Bronchial epithelial cell (primary cell): Measurements from ENCODE around the gene CYB5R2. TPM values are rescaled to one million over a fixed set of nuclear protein-coding genes. Genes with fewer than 3 reads are reported as not detected.

Source experiments
- DNase-seq: peaks from one replicate; pipeline ENCODE4 v3.0.0-alpha.2; 2010; ENCODE audit warnings: low read depth
- FAIRE-seq: peaks from 2 replicates; lab custom pipeline; 2011; peaks lifted over from hg19 to GRCh38; lab: Jason Lieb, UNC
- H3K27me3 ChIP-seq: 2 replicates; pipeline ENCODE4 v1.5.1; 2011; ENCODE audit warnings: low read length; ENCODE audit not compliant: control insufficient read depth, insufficient read depth
- H3K36me3 ChIP-seq: 2 replicates; pipeline ENCODE4 v1.5.1; 2011; ENCODE audit warnings: low read length; ENCODE audit not compliant: control insufficient read depth, insufficient read depth
- H3K4me3 ChIP-seq: 2 replicates; pipeline ENCODE4 v1.5.1; 2011; ENCODE audit warnings: mild to moderate bottlenecking, low read depth, low read length, control low read depth
- total RNA-seq: library from RNA; depleted of rRNA; stranded (reverse); fragments of >200 nt; gene quantifications from 2 replicates; pipeline ENCODE4 v1.2.1, GENCODE V29; 2014
- TF ChIP-seq, protein P1 (sequence below): IDR thresholded peaks from 2 replicates; pipeline ENCODE4 v1.5.1; 2011; ENCODE audit warnings: mild to moderate bottlenecking, moderate library complexity, low read length, control low read depth, inconsistent platforms; ENCODE audit not compliant: insufficient read depth, severe bottlenecking

CYB5R2 gene
- total RNA-seq, 1 donor from 2014 or later: 12.1 TPM

GRCh38 chr11:7621554-7621953 is 51.7 kb downstream of the CYB5R2 start:
- H3K36me3 ChIP-seq: no peaks in the 10 kb centered on the region
- TF ChIP-seq, protein P1, sequence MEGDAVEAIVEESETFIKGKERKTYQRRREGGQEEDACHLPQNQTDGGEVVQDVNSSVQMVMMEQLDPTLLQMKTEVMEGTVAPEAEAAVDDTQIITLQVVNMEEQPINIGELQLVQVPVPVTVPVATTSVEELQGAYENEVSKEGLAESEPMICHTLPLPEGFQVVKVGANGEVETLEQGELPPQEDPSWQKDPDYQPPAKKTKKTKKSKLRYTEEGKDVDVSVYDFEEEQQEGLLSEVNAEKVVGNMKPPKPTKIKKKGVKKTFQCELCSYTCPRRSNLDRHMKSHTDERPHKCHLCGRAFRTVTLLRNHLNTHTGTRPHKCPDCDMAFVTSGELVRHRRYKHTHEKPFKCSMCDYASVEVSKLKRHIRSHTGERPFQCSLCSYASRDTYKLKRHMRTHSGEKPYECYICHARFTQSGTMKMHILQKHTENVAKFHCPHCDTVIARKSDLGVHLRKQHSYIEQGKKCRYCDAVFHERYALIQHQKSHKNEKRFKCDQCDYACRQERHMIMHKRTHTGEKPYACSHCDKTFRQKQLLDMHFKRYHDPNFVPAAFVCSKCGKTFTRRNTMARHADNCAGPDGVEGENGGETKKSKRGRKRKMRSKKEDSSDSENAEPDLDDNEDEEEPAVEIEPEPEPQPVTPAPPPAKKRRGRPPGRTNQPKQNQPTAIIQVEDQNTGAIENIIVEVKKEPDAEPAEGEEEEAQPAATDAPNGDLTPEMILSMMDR: no peak
- FAIRE-seq (no peak), DNase-seq (no peak)
- no peak overlapping the region for H3K4me3 ChIP-seq
- no peaks in the 10 kb centered on the region for H3K27me3 ChIP-seq

DNA sequence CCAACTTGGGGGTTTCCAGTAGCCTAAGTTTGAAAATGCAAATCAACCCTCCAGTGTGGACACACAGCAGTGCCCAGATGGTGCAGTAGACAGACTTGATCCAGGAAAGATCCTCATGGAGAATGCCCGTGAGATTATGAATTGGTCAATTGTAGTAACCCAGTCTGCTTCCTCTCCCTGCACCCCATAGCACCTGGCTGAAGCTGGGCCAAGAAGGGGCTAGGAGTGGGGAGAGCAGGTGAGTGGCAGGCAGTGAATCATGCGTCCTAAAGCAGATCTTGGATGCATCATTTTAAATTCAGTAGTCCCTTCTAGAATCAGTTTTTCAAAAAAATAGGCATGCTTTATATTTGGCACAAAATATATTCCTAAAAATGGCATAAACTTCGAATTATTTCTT is 52.2 kb downstream of the CYB5R2 start:
- DNase-seq: no peak
- no peaks in the 10 kb centered on the region for H3K36me3 ChIP-seq

DNA sequence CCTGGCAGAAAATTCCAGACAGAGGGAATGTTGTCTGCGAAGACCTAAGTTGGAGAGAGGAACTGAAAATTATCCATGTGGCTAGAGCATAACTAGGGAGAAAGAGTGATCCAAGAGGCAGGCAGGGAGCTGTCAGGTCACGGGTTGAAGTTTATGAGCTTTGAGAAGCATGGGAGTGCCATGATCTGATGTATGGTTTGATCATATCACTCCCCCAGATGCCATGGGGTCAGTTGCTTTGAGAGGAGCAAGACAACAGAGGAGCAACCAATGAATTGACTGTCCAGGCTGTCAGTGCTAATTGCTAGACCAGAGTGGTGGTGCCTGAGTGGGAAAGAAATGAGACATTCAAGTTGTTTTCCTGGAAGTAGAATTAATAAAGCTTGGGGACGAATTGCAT is 54.0 kb downstream of the CYB5R2 start:
- Histone ChIP-seq H3K36me3 (no peaks in the 10 kb centered on the region), H3K4me3 (no peak overlapping the region), H3K27me3 (no peaks in the 10 kb centered on the region)
- TF ChIP-seq, protein P1: no peak
- FAIRE-seq (peak; percentile 18), DNase-seq (no peak)

More for the DNA sequence above, 52.2 kb downstream of the CYB5R2 start:
- H3K4me3 ChIP-seq: no peak overlapping the region
- FAIRE-seq: no peak
- H3K27me3 ChIP-seq: no peaks in the 10 kb centered on the region
- TF ChIP-seq, protein P1: no peak

GRCh38 chr11:7617032-7617431 is 56.3 kb downstream of the CYB5R2 start:
- no peak for FAIRE-seq
- TF ChIP-seq, protein P1: no peak
- Histone ChIP-seq H3K27me3 (no peaks in the 10 kb centered on the region), H3K4me3 (no peak overlapping the region), H3K36me3 (no peaks in the 10 kb centered on the region)
- no peak for DNase-seq

Other genes with a start within 250 kb of the CYB5R2 start
- gene OLFML1, start 188.0 kb downstream of the CYB5R2 start, total RNA-seq: not detected in 2 replicates
- 15.0 and 41.6 TPM in 2 replicates for gene PPFIBP2, start 159.5 kb downstream of the CYB5R2 start, total RNA-seq
- under 0.01 and 0.38 TPM in 2 replicates for gene OVCH2, start 33.0 kb upstream of the CYB5R2 start, total RNA-seq
- gene OR5P2, start 123.4 kb upstream of the CYB5R2 start, total RNA-seq: not detected in 2 replicates
- 0.13 TPM in 1 of 2 replicates, not detected in the other for gene OR5P3, start 157.3 kb upstream of the CYB5R2 start, total RNA-seq